ENCODE data around the gene SEMG1. TPM values are rescaled to one million over a fixed set of nuclear protein-coding genes. Genes with fewer than 3 reads are reported as not detected.

SEMG1 gene
- total and polyA plus RNA-seq, 2 donors (not counting 1 experiment from before 2014, with no cell fraction given), result not detected

DNA sequence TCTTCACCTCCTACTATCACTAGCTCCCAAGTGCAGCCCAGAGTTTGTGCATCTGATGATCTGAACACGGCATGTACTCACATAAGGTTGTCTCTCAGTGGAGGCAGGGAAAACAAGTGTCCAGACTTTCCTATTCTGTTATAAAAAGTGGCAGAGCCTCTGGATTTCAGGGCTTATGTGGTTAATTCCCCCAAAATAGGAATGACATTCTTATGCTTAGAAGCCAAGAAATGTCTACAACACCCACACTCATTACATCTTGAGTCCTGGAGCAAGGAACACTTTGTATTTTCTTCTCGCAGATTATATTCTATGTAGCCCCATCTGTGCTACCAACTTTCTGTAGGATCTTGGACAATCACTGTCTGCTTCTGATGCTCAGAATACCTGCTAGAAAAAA is 13.5 kb upstream of the SEMG1 start:
- H2AFZ ChIP-seq (ENCODE audit: insufficient read depth, low read depth, low read length, poor library complexity, severe bottlenecking), result no peak overlapping the region
- H3K4me1 ChIP-seq (ENCODE audit: control insufficient read depth in 2 of 2, insufficient read depth in 2 of 2, low read length in 2 of 2), result no peaks in the 10 kb centered on the region
- ATAC-seq (ENCODE audit: low read depth) (no peak), DNase-seq (no peak)
- no peaks in the 10 kb centered on the region for H4K20me1 ChIP-seq (ENCODE audit: control insufficient read depth, insufficient read depth, low read length, poor library complexity, severe bottlenecking)
- CTCF ChIA-PET, result no interaction called here
- POLR2A ChIA-PET, result no interaction called here
- no peak overlapping the region for H3K27ac Mint-ChIP-seq
- H3K4me1 Mint-ChIP-seq, result no peaks in the 10 kb centered on the region
- H3K4me3 Mint-ChIP-seq, result no peak overlapping the region
- no peaks in the 10 kb centered on the region for H3K79me2 ChIP-seq (ENCODE audit: control insufficient read depth, insufficient read depth, low read length)
- no peaks in the 10 kb centered on the region for H3K36me3 ChIP-seq (replicated peaks in 1 of 2; ENCODE audit: control extremely low read depth in 1 of 2, control insufficient read depth in 1 of 2, extremely low read depth in 1 of 2, insufficient read depth in 2 of 2, low read length in 1 of 2)
- H3K27me3 Mint-ChIP-seq, result peaks cover 20% of the 10 kb centered on the region
- no CpG with 5 or more reads among the region's 2 CpGs for WGBS (ENCODE audit: insufficient coverage)
- no peak overlapping the region for H3K9ac ChIP-seq (ENCODE audit: low read length)
- no peaks in the 10 kb centered on the region for H3K9me3 Mint-ChIP-seq (ENCODE audit: insufficient read depth)
- TF ChIP-seq, protein P1, sequence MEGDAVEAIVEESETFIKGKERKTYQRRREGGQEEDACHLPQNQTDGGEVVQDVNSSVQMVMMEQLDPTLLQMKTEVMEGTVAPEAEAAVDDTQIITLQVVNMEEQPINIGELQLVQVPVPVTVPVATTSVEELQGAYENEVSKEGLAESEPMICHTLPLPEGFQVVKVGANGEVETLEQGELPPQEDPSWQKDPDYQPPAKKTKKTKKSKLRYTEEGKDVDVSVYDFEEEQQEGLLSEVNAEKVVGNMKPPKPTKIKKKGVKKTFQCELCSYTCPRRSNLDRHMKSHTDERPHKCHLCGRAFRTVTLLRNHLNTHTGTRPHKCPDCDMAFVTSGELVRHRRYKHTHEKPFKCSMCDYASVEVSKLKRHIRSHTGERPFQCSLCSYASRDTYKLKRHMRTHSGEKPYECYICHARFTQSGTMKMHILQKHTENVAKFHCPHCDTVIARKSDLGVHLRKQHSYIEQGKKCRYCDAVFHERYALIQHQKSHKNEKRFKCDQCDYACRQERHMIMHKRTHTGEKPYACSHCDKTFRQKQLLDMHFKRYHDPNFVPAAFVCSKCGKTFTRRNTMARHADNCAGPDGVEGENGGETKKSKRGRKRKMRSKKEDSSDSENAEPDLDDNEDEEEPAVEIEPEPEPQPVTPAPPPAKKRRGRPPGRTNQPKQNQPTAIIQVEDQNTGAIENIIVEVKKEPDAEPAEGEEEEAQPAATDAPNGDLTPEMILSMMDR (IDR thresholded peaks at IDR 0.05), result no peak
- no peak for TF ChIP-seq EZH2 (IDR thresholded peaks at IDR 0.05; ENCODE audit: borderline replicate concordance, insufficient read depth, low read depth, low read length, poor library complexity, severe bottlenecking)
- no peak overlapping the region for H3K27ac ChIP-seq (ENCODE audit: low read length in 2 of 2)
- peaks cover 0 to 7% (median 0%) of the 10 kb centered on the region in 4 experiments for H3K27me3 ChIP-seq (replicated peaks in 1 of 4; ENCODE audit: control extremely low read depth in 1 of 4, control insufficient read depth in 3 of 4, insufficient read depth in 4 of 4, low read length in 3 of 4)
- intact Hi-C loops (cut with micrococcal nuclease), result no loop called here
- no peak overlapping the region for H3K4me3 ChIP-seq (ENCODE audit: control extremely low read depth in 1 of 5, extremely low read depth in 1 of 5, insufficient read depth in 1 of 5, low read depth in 2 of 5, low read length in 4 of 5)
- H3K9me3 ChIP-seq (ENCODE audit: control extremely low read depth in 1 of 3, control insufficient read depth in 2 of 3, insufficient read depth in 1 of 3, low read length in 2 of 3), result peaks cover 0 to 2% (median 0%) of the 10 kb centered on the region in 3 donors
- no peak overlapping the region for H3K4me2 ChIP-seq (replicated peaks; ENCODE audit: low read depth, low read length, poor library complexity, severe bottlenecking)

DNA sequence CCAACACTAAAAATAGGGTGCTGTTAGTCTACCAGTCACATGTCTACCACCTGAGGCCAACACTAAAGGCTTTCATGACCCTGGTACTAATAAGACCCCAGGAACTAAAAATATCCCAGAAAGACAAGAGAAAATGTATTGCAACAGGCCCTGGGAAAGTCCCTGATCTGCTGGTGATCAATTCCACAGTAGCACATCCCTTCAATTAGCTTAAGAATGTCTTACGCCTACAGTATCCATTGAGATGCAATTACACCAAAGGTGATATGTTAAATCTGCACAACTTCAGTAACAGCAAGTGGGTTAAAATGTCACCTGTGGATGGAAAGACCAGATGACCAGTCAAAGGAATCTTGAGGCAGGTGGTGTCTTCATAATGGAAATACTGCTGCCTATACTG is 3.1 kb downstream of the SEMG1 start:
- Mint-ChIP-seq H3K4me3 (no peak overlapping the region), H3K4me1 (no peaks in the 10 kb centered on the region), H3K27ac (no peak overlapping the region), H3K27me3 (peaks cover 62% of the 10 kb centered on the region), H3K9me3 (ENCODE audit: insufficient read depth) (no peaks in the 10 kb centered on the region)
- Histone ChIP-seq H3K4me3 (ENCODE audit: control extremely low read depth in 1 of 5, extremely low read depth in 1 of 5, insufficient read depth in 1 of 5, low read depth in 2 of 5, low read length in 4 of 5) (no peak overlapping the region), H3K27ac (ENCODE audit: low read length in 2 of 2) (no peak overlapping the region), H3K4me2 (replicated peaks; ENCODE audit: low read depth, low read length, poor library complexity, severe bottlenecking) (no peak overlapping the region), H4K20me1 (ENCODE audit: control insufficient read depth, insufficient read depth, low read length, poor library complexity, severe bottlenecking) (no peaks in the 10 kb centered on the region), H3K4me1 (ENCODE audit: control insufficient read depth in 2 of 2, insufficient read depth in 2 of 2, low read length in 2 of 2) (no peaks in the 10 kb centered on the region), H3K36me3 (replicated peaks in 1 of 2; ENCODE audit: control extremely low read depth in 1 of 2, control insufficient read depth in 1 of 2, extremely low read depth in 1 of 2, insufficient read depth in 2 of 2, low read length in 1 of 2) (no peaks in the 10 kb centered on the region), H3K9ac (ENCODE audit: low read length) (no peak overlapping the region), H3K9me3 (ENCODE audit: control extremely low read depth in 1 of 3, control insufficient read depth in 2 of 3, insufficient read depth in 1 of 3, low read length in 2 of 3) (no peaks in the 10 kb centered on the region), H3K27me3 (replicated peaks in 1 of 4; ENCODE audit: control extremely low read depth in 1 of 4, control insufficient read depth in 3 of 4, insufficient read depth in 4 of 4, low read length in 3 of 4) (peaks cover 0 to 15% (median 6%) of the 10 kb centered on the region in 4 experiments), H3K79me2 (ENCODE audit: control insufficient read depth, insufficient read depth, low read length) (no peaks in the 10 kb centered on the region), H2AFZ (ENCODE audit: insufficient read depth, low read depth, low read length, poor library complexity, severe bottlenecking) (no peak overlapping the region)
- no CpG with 5 or more reads among the region's 1 CpG for WGBS (ENCODE audit: insufficient coverage)
- DNase-seq (no peak), ATAC-seq (ENCODE audit: low read depth) (no peak)
- POLR2A ChIA-PET, result interaction anchor here (0.6 kb wide), 1 partner anchor 166 kb away, joined by 4 read pairs; no protein-coding TSS in a partner anchor
- TF ChIP-seq EZH2 (IDR thresholded peaks at IDR 0.05; ENCODE audit: borderline replicate concordance, insufficient read depth, low read depth, low read length, poor library complexity, severe bottlenecking), result no peak
- TF ChIP-seq, protein P1 (IDR thresholded peaks at IDR 0.05), result no peak
- intact Hi-C loops (cut with micrococcal nuclease), result no loop called here
- CTCF ChIA-PET, result no interaction called here
